ENCODE measurements around the gene NXPH4. TPM values are rescaled to one million over a fixed set of nuclear protein-coding genes. Genes with fewer than 3 reads are reported as not detected.

Gene NXPH4
- total and polyA plus RNA-seq, 9 donors = 0.13 to 0.20 TPM; not detected in 7

DNA sequence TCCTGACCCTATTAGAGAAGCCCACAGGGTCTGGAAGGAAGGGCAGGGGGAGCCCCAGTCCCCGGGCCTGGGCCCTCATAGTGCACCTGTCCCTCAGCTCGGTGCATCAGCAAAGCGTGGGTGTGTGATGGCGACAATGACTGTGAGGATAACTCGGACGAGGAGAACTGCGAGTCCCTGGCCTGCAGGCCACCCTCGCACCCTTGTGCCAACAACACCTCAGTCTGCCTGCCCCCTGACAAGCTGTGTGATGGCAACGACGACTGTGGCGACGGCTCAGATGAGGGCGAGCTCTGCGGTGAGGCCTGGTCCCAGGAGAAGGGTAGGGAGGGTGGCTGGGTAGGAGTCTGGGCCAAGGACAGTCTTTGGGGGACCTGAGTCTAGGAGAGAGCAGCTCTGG is 42.9 kb upstream of the NXPH4 start:
- Histone ChIP-seq H3K4me3 (no peak overlapping the region), H3K36me3 (no peaks in the 10 kb centered on the region), H3K9me3 (no peaks in the 10 kb centered on the region), H3K4me1 (ENCODE audit: insufficient read depth) (peaks cover 9% of the 10 kb centered on the region), H3K27me3 (no peaks in the 10 kb centered on the region), H3K27ac (no peak overlapping the region)
- intact Hi-C loops (cut with DNase I) = loop anchor here in 1 of 4 donors (2.0 kb wide), 1 partner anchor 47 kb away; no protein-coding TSS in a partner anchor
- no peak for TF ChIP-seq EP300 (IDR thresholded peaks at IDR 0.05)
- 83 to 86% (median 85%) methylated on average over 14 of the region's 14 CpGs for WGBS, 3 donors
- DNase-seq = peak in 1 of 5 donors; percentile 38

DNA sequence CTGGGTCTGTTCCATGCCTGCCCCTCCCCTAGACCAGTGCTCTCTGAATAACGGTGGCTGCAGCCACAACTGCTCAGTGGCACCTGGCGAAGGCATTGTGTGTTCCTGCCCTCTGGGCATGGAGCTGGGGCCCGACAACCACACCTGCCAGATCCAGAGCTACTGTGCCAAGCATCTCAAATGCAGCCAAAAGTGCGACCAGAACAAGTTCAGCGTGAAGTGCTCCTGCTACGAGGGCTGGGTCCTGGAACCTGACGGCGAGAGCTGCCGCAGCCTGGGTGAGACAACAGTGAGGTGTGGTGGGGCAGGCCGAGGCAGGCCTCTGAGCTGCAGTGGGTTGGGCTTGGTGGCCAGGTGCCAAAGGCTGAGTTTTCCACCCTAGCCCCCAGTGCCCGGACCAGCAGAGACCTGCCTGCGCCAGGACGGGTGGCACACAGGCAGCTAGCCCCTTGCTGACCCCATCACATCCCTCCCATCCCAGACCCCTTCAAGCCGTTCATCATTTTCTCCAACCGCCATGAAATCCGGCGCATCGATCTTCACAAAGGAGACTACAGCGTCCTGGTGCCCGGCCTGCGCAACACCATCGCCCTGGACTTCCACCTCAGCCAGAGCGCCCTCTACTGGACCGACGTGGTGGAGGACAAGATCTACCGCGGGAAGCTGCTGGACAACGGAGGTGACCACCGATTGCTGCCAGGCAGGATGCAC is 41.0 kb upstream of the NXPH4 start:
- Histone ChIP-seq H3K4me1 (ENCODE audit: insufficient read depth) (peaks cover 5% of the 10 kb centered on the region), H3K4me3 (no peak overlapping the region)
- peak; percentile 83 to 92 (median 90) for DNase-seq

GRCh38 chr12:57176139-57176477 is 40.5 kb upstream of the NXPH4 start:
- no peak for DNase-seq
- Histone ChIP-seq H3K4me3 (no peak overlapping the region), H3K4me1 (ENCODE audit: insufficient read depth) (peaks cover 5% of the 10 kb centered on the region), H3K9me3 (no peaks in the 10 kb centered on the region), H3K27ac (peak overlapping the region in 1 of 2 donors; percentile 43), H3K36me3 (no peaks in the 10 kb centered on the region), H3K27me3 (no peaks in the 10 kb centered on the region)
- WGBS, 3 donors = 82 to 88% (median 87%) methylated on average over 9 of the region's 9 CpGs
- TF ChIP-seq EP300 (IDR thresholded peaks at IDR 0.05) (no peak), CTCF (IDR thresholded peaks at IDR 0.05) (peak in 1 of 3 donors; percentile 22)
- intact Hi-C loops (cut with DNase I) = loop anchor here in 2 of 4 donors (2.0 to 5.0 kb wide), 2 partner anchors 47 to 104 kb away; partner anchors contain the start of gene LRP1 (in 1 of the 2)

More for the DNA sequence above, 41.0 kb upstream of the NXPH4 start:
- intact Hi-C loops (cut with DNase I) = loop anchor here in 2 of 4 donors (2.0 to 5.0 kb wide), 3 partner anchors 47 to 103 kb away; partner anchors contain the start of gene LRP1 (in 1 of the 2)
- Histone ChIP-seq H3K27ac (peak overlapping the region in 1 of 2 donors; percentile 43), H3K36me3 (no peaks in the 10 kb centered on the region), H3K9me3 (no peaks in the 10 kb centered on the region), H3K27me3 (no peaks in the 10 kb centered on the region)
- WGBS, 3 donors = 36 to 39% (median 37%) methylated on average over 27 to 29 of the region's 29 CpGs
- TF ChIP-seq CTCF (IDR thresholded peaks at IDR 0.05) (peak; percentile 72 to 90 (median 87)), EP300 (IDR thresholded peaks at IDR 0.05) (no peak)

DNA sequence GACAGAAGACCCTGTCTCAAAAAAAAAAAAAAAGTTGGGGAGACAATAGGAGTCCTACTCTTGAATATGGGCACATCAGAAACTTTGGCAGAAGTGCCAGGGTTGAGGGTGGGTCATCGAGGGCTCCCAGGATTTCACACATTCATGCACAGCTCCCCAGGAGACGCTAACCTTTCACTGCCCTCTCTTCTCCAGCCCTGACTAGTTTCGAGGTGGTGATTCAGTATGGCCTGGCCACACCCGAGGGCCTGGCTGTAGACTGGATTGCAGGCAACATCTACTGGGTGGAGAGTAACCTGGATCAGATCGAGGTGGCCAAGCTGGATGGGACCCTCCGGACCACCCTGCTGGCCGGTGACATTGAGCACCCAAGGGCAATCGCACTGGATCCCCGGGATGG is 39.7 kb upstream of the NXPH4 start:
- intact Hi-C loops (cut with DNase I) = loop anchor here in 2 of 4 donors (2.0 to 5.0 kb wide), 2 partner anchors 48 to 105 kb away; partner anchors contain the start of gene LRP1 (in 1 of the 2)
- 80 to 81% (median 81%) methylated on average over 9 of the region's 9 CpGs for WGBS, 3 donors
- Histone ChIP-seq H3K4me3 (no peak overlapping the region), H3K36me3 (no peaks in the 10 kb centered on the region), H3K4me1 (ENCODE audit: insufficient read depth) (peaks cover 3% of the 10 kb centered on the region), H3K9me3 (no peaks in the 10 kb centered on the region), H3K27me3 (no peaks in the 10 kb centered on the region), H3K27ac (no peak overlapping the region)
- no peak for TF ChIP-seq CTCF (IDR thresholded peaks at IDR 0.05)
- TF ChIP-seq EP300 (IDR thresholded peaks at IDR 0.05) = no peak
- TF ChIP-seq POLR2A (IDR thresholded peaks at IDR 0.05) = no peak
- no peak for DNase-seq

GRCh38 chr12:57177354-57177753 is 39.2 kb upstream of the NXPH4 start:
- WGBS, 3 donors = 85 to 90% (median 88%) methylated on average over 16 of the region's 16 CpGs
- TF ChIP-seq POLR2A (IDR thresholded peaks at IDR 0.05) = no peak
- TF ChIP-seq EP300 (IDR thresholded peaks at IDR 0.05) = no peak
- no peak for TF ChIP-seq CTCF (IDR thresholded peaks at IDR 0.05)
- no peaks in the 10 kb centered on the region for H3K27me3 ChIP-seq
- peak in 1 of 5 donors; percentile 57 for DNase-seq
- intact Hi-C loops (cut with DNase I) = loop anchor here in 2 of 4 donors (2.0 to 5.0 kb wide), 2 partner anchors 49 to 105 kb away; partner anchors contain the start of gene LRP1 (in 1 of the 2)
- no peak overlapping the region for H3K27ac ChIP-seq
- H3K36me3 ChIP-seq = no peaks in the 10 kb centered on the region
- H3K4me1 ChIP-seq (ENCODE audit: insufficient read depth) = peaks cover 3% of the 10 kb centered on the region
- no peaks in the 10 kb centered on the region for H3K9me3 ChIP-seq
- no peak overlapping the region for H3K4me3 ChIP-seq
